HL-60 (cell line): Measurements from ENCODE around the gene UHRF2.
"Not testable (repeated sequence)": the region's sequence is repeated elsewhere in the genome, so short reads cannot be mapped to it uniquely, and the experiment has no call there.

Experiments
- DNase-seq, 2 experiments: peaks; one replicate each; pipeline ENCODE4 v3.0.0-alpha.2; 2010 to 2020; ENCODE audit warnings: low read depth in 1 of 2, low spot score in 1 of 2
- H3K27ac ChIP-seq: fragments of 250-450 bp; sonication (Bioruptor Pico); replicated peaks from 2 replicates; pipeline ENCODE4 v1.5.1; 2020; ENCODE audit warnings: mild to moderate bottlenecking, moderate library complexity
- H3K27me3 ChIP-seq: fragments of 250-450 bp; sonication (Bioruptor Pico); 2 replicates; pipeline ENCODE4 v1.5.1; 2021; ENCODE audit warnings: mild to moderate bottlenecking, moderate library complexity; ENCODE audit not compliant: insufficient read depth, poor library complexity, severe bottlenecking
- H3K4me3 ChIP-seq: replicated peaks from 2 replicates; pipeline ENCODE4 v1.5.1; 2011; ENCODE audit warnings: mild to moderate bottlenecking, control low read depth, low read length; ENCODE audit not compliant: insufficient read depth
- GABPA ChIP-seq: IDR thresholded peaks from 2 replicates; pipeline ENCODE4 v1.6.1; 2012; ENCODE audit warnings: low read depth
- POLR2AphosphoS5 ChIP-seq: IDR thresholded peaks from 2 replicates; pipeline ENCODE4 v1.6.1; 2012; ENCODE audit warnings: low read depth
- REST ChIP-seq: IDR thresholded peaks from 2 replicates; pipeline ENCODE4 v1.6.1; 2012; ENCODE audit warnings: low read depth; ENCODE audit not compliant: insufficient replicate concordance
- SPI1 ChIP-seq: IDR thresholded peaks from 2 replicates; pipeline ENCODE4 v1.6.1; 2012; ENCODE audit warnings: low read depth, mild to moderate bottlenecking, borderline replicate concordance
- long read RNA-seq: library from polyadenylated mRNA; unstranded; transcript quantifications from one replicate; pipeline ENCODE4 v2.0.0, GENCODE V29; 2020
- TF ChIP-seq, protein P1 (sequence below): IDR thresholded peaks from one replicate; pipeline ENCODE4 v1.5.1; 2011; ENCODE audit warnings: low read length, control low read depth, inconsistent platforms; ENCODE audit not compliant: insufficient read depth

The UHRF2 gene
- long read RNA-seq, partial matches to known transcripts, result 16 of 26 reads
- long read RNA-seq, other reads (novel, unspliced or antisense), result 5 of 26 reads

- TF ChIP-seq REST (peak; percentile 12), POLR2AphosphoS5 (peak; percentile 90), SPI1 (peak; percentile 93), GABPA (peak; percentile 29; the same call in 1 of the 2 replicates)
- TF ChIP-seq, protein P1, sequence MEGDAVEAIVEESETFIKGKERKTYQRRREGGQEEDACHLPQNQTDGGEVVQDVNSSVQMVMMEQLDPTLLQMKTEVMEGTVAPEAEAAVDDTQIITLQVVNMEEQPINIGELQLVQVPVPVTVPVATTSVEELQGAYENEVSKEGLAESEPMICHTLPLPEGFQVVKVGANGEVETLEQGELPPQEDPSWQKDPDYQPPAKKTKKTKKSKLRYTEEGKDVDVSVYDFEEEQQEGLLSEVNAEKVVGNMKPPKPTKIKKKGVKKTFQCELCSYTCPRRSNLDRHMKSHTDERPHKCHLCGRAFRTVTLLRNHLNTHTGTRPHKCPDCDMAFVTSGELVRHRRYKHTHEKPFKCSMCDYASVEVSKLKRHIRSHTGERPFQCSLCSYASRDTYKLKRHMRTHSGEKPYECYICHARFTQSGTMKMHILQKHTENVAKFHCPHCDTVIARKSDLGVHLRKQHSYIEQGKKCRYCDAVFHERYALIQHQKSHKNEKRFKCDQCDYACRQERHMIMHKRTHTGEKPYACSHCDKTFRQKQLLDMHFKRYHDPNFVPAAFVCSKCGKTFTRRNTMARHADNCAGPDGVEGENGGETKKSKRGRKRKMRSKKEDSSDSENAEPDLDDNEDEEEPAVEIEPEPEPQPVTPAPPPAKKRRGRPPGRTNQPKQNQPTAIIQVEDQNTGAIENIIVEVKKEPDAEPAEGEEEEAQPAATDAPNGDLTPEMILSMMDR, result no peak
- DNase-seq, result peak; percentile 98 to 100
- H3K27ac ChIP-seq, result peak within 1 kb of the TSS; percentile 100
- H3K4me3 ChIP-seq, result peak within 1 kb of the TSS; percentile 56
- H3K27me3 ChIP-seq, result no peaks in the 10 kb centered on the region
Measured at GRCh38 chr9:6412487-6413364, at the start of gene UHRF2. Gene UHRF2 (plus strand): TSS chr9:6413199. CDS start chr9:6413491, 292 bp downstream.

GRCh38 chr9:6367128-6367890 lies 45.7 kb upstream of the UHRF2 start:
- no peaks in the 10 kb centered on the region for H3K27me3 ChIP-seq
- TF ChIP-seq REST (no peak), SPI1 (no peak), POLR2AphosphoS5 (no peak), GABPA (no peak)
- TF ChIP-seq, protein P1, result no peak

GRCh38 chr9:6368831-6369230 lies 44.2 kb upstream of the UHRF2 start:
- TF ChIP-seq SPI1 (no peak), POLR2AphosphoS5 (no peak), REST (no peak), GABPA (no peak)
- TF ChIP-seq, protein P1, result no peak
- no peak for DNase-seq
- Histone ChIP-seq H3K27ac (no peak overlapping the region), H3K27me3 (no peaks in the 10 kb centered on the region), H3K4me3 (no peak overlapping the region)

More at GRCh38 chr9:6367128-6367890, 45.7 kb upstream of the UHRF2 start:
- no peak overlapping the region for H3K4me3 ChIP-seq
- no peak for DNase-seq
- H3K27ac ChIP-seq, result no peak overlapping the region

DNA sequence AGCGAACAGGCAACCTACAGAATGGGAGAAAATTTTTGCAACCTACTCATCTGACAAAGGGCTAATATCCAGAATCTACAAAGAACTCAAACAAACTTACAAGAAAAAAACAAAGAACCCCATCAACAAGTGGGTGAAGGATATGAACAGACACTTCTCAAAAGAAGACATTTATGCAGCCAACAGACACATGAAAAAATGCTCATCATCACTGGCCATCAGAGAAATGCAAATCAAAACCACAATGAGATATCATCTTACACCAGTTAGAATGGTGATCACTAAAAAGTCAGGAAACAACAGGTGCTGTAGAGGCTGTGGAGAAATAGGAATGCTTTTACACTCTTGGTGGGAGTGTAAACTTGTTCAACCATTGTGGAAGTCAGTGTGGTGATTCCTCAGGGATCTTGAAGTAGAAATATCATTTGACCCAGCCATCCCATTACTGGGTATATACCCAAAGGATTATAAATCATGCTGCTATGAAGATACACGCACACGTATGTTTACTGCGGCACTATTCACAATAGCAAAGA lies 31.5 kb upstream of the UHRF2 start:
- not testable (repeated sequence) for H3K27ac ChIP-seq, H3K4me3 ChIP-seq, H3K27me3 ChIP-seq, DNase-seq
